WTC11 (cell line): ENCODE results near the gene HBG1. TPM values are rescaled to one million over a fixed set of nuclear protein-coding genes. Genes with fewer than 3 reads are reported as not detected.

Experiments used
- ATAC-seq: fragments of 200-7000 bp; cut with Tn5 transposase; 2 replicates; pipeline ENCODE4 v1.10.0; 2021; ENCODE audit warnings: mild to moderate bottlenecking, moderate library complexity
- CTCF ChIA-PET: fragments of 300-600 bp; sonication (Branson Sonifier 250); formaldehyde crosslinking; loops from one replicate; lab custom pipeline; 2021; ENCODE audit warnings: antibody characterized with exemption; lab: Charles Lee
- POLR2A ChIA-PET: fragments of 350-600 bp; sonication (Branson Sonifier 250); formaldehyde crosslinking; loops from one replicate; lab custom pipeline; 2021; ENCODE audit warnings: antibody characterized with exemption; lab: Charles Lee
- DNase-seq: peaks from one replicate; pipeline ENCODE4 v3.0.0; 2021; ENCODE audit warnings: low spot score
- H3K27ac Mint-ChIP-seq: 2 replicates; pipeline ENCODE4 v1.8.0; 2021; ENCODE audit warnings: mixed read lengths
- H3K27me3 Mint-ChIP-seq: 2 replicates; pipeline ENCODE4 v1.8.0; 2021; ENCODE audit warnings: low read depth, mild to moderate bottlenecking, moderate library complexity, mixed read lengths
- H3K36me3 Mint-ChIP-seq: 2 replicates; pipeline ENCODE4 v1.8.0; 2021; ENCODE audit warnings: mixed read lengths
- H3K4me1 Mint-ChIP-seq: 2 replicates; pipeline ENCODE4 v1.8.0; 2022; ENCODE audit warnings: mixed read lengths
- H3K4me3 Mint-ChIP-seq: 2 replicates; pipeline ENCODE4 v1.8.0; 2021; ENCODE audit warnings: mild to moderate bottlenecking, moderate library complexity, mixed read lengths
- H3K9me3 Mint-ChIP-seq: 2 replicates; pipeline ENCODE4 v1.8.0; 2021; ENCODE audit warnings: mixed read lengths
- AR ChIP-seq: fragments of 250-450 bp; sonication (Bioruptor Pico); IDR thresholded peaks from 2 replicates; pipeline ENCODE4 v1.9.0; 2021; ENCODE audit warnings: mild to moderate bottlenecking
- CBFB ChIP-seq: sonication (generic); formaldehyde crosslinking; IDR thresholded peaks from 2 replicates; pipeline ENCODE4 v1.8.1; 2022; ENCODE audit warnings: mild to moderate bottlenecking, low read depth, missing genetic modification reagents
- CTCF ChIP-seq: fragments of 200-600 bp; IDR thresholded peaks from 2 replicates; pipeline ENCODE4 v1.8.0; 2022; ENCODE audit warnings: antibody characterized with exemption
- FOXP4 ChIP-seq: sonication (generic); formaldehyde crosslinking; IDR thresholded peaks from 2 replicates; pipeline ENCODE4 v1.8.0; 2022; ENCODE audit warnings: mild to moderate bottlenecking, missing genetic modification reagents
- IRF1 ChIP-seq: sonication (generic); formaldehyde crosslinking; IDR thresholded peaks from 2 replicates; pipeline ENCODE4 v1.8.0; 2023; ENCODE audit warnings: missing genetic modification reagents
- IRF2 ChIP-seq: sonication (generic); formaldehyde crosslinking; IDR thresholded peaks from 2 replicates; pipeline ENCODE4 v1.8.0; 2022; ENCODE audit warnings: low read depth, missing genetic modification reagents, borderline replicate concordance
- MXD4 ChIP-seq: fragments of 250-450 bp; sonication (Bioruptor Pico); IDR thresholded peaks from 2 replicates; pipeline ENCODE4 v1.8.0; 2021; ENCODE audit warnings: mild to moderate bottlenecking, moderate library complexity, borderline replicate concordance
- NFATC4 ChIP-seq: fragments of 250-450 bp; sonication (Bioruptor Pico); IDR thresholded peaks from 2 replicates; pipeline ENCODE4 v1.9.0; 2021; ENCODE audit warnings: mild to moderate bottlenecking
- PREB ChIP-seq: sonication (generic); formaldehyde crosslinking; IDR thresholded peaks from 2 replicates; pipeline ENCODE4 v1.8.1; 2022; ENCODE audit warnings: mild to moderate bottlenecking, missing genetic modification reagents, moderate library complexity, borderline replicate concordance
- PRRX2 ChIP-seq: fragments of 250-450 bp; sonication (Bioruptor Pico); IDR thresholded peaks from 2 replicates; pipeline ENCODE4 v1.8.0; 2021; ENCODE audit warnings: mild to moderate bottlenecking
- SOX15 ChIP-seq: fragments of 250-450 bp; sonication (Bioruptor Pico); IDR thresholded peaks from 2 replicates; pipeline ENCODE4 v1.9.0; 2021; ENCODE audit warnings: mild to moderate bottlenecking
- SP1 ChIP-seq: sonication (generic); formaldehyde crosslinking; conservative IDR thresholded peaks from 2 replicates; pipeline ENCODE4 v1.8.1; 2022; ENCODE audit warnings: missing genetic modification reagents
- TCF7 ChIP-seq: sonication (generic); formaldehyde crosslinking; IDR thresholded peaks from 2 replicates; pipeline ENCODE4 v1.8.0; 2022; ENCODE audit warnings: mild to moderate bottlenecking, low read depth, missing genetic modification reagents, moderate library complexity
- TP53 ChIP-seq: sonication (generic); formaldehyde crosslinking; IDR thresholded peaks from 2 replicates; pipeline ENCODE4 v1.8.1; 2023; ENCODE audit warnings: mild to moderate bottlenecking, missing genetic modification reagents
- ZMAT4 ChIP-seq: fragments of 250-450 bp; sonication (Bioruptor Pico); IDR thresholded peaks from 2 replicates; pipeline ENCODE4 v1.9.0; 2021; ENCODE audit warnings: mild to moderate bottlenecking
- ZNF121 ChIP-seq: sonication (generic); formaldehyde crosslinking; IDR thresholded peaks from 2 replicates; pipeline ENCODE4 v1.8.0; 2023; ENCODE audit warnings: missing genetic modification reagents
- ZNF232 ChIP-seq: sonication (generic); formaldehyde crosslinking; IDR thresholded peaks from 2 replicates; pipeline ENCODE4 v1.8.0; 2022; ENCODE audit warnings: mild to moderate bottlenecking, missing genetic modification reagents
- ZNF281 ChIP-seq: sonication (generic); formaldehyde crosslinking; IDR thresholded peaks from 2 replicates; pipeline ENCODE4 v1.8.0; 2023; ENCODE audit warnings: mild to moderate bottlenecking, missing genetic modification reagents
- ZNF512 ChIP-seq: sonication (generic); formaldehyde crosslinking; IDR thresholded peaks from 2 replicates; pipeline ENCODE4 v1.8.1; 2022; ENCODE audit warnings: missing genetic modification reagents, borderline replicate concordance
- ZNF671 ChIP-seq: fragments of 250-450 bp; sonication (Bioruptor Pico); IDR thresholded peaks from 2 replicates; pipeline ENCODE4 v1.8.0; 2021; ENCODE audit warnings: mild to moderate bottlenecking
- total RNA-seq: library from RNA; stranded (reverse); gene quantifications from 3 replicates; pipeline ENCODE4 v1.2.3, GENCODE V29; 2021

Gene HBG1
- total RNA-seq, 1 experiment from 2014 or later, result 3.4 TPM

GRCh38 chr11:5266609-5267008 lies 17.0 kb upstream of the HBG1 start:
- Mint-ChIP-seq H3K36me3 (no peaks in the 10 kb centered on the region), H3K9me3 (0 out of 2 replicates have a peak, but pooled peaks cover 3% of the 10 kb centered on the region), H3K27ac (no peak overlapping the region), H3K4me1 (no peaks in the 10 kb centered on the region; the same call in 1 of the 2 replicates), H3K4me3 (no peak overlapping the region), H3K27me3 (no peaks in the 10 kb centered on the region)
- ATAC-seq, result no peak
- ChIA-PET POLR2A (no interaction called here), CTCF (no interaction called here)
- no peak for DNase-seq
- no peak for TF ChIP-seq TCF7 (CRISPR knock-in tag)
- no peak for TF ChIP-seq CTCF
- TF ChIP-seq AR, result no peak
- no peak for TF ChIP-seq FOXP4 (CRISPR knock-in tag)
- no peak for TF ChIP-seq ZNF121 (CRISPR knock-in tag)
- TF ChIP-seq IRF1 (CRISPR knock-in tag), result no peak
- TF ChIP-seq MXD4 (CRISPR knock-in tag), result no peak
- no peak for TF ChIP-seq SOX15 (CRISPR knock-in tag)
- TF ChIP-seq SP1 (CRISPR knock-in tag), result no peak
- no peak for TF ChIP-seq CBFB (CRISPR knock-in tag)
- TF ChIP-seq ZNF281 (CRISPR knock-in tag), result no peak
- TF ChIP-seq PRRX2 (CRISPR knock-in tag), result no peak
- no peak for TF ChIP-seq TP53 (CRISPR knock-in tag)
- TF ChIP-seq NFATC4, result no peak
- no peak for TF ChIP-seq ZNF232
- no peak for TF ChIP-seq ZMAT4 (CRISPR knock-in tag)
- no peak for TF ChIP-seq PREB
- no peak for TF ChIP-seq ZNF512
- TF ChIP-seq ZNF671 (CRISPR knock-in tag), result no peak
- TF ChIP-seq IRF2 (CRISPR knock-in tag), result no peak
